HG03066 (cell line): ENCODE results near the gene EIPR1.

Experiments
- ATAC-seq: cut with Tn5 transposase; IDR thresholded peaks from one replicate; pipeline ENCODE4 v1.9.1; 2021; ENCODE audit warnings: low read depth; ENCODE audit not compliant: unreplicated experiment

EIPR1 gene

DNA sequence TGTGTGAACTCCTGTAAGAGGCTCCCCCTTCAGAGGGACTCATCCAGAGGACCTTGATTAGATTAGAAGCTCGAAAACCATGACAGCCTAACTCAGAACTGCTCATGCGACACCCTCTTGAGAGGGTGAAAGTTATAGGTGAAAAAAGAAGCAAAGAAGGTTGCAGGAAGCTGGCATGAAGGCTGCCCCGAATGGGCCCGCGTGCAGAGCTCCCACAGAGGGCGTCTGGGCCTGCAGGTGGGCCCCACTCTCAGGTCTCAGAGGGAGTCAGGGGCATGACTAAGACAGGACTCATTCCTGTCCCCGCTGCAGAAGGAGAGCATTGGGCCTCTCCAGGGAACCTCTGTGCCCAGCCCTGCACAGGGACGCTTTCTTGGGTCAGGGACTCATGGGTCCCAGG is 235.4 kb downstream of the EIPR1 start:
- no peak for ATAC-seq

GRCh38 chr2:3141696-3142095 is 235.9 kb downstream of the EIPR1 start:
- no peak for ATAC-seq

GRCh38 chr2:3139906-3140305 is 237.7 kb downstream of the EIPR1 start:
- no peak for ATAC-seq
